GM18511 (cell line): Measurements from ENCODE around the gene DOCK11.
A peak's percentile ranks its signal among the peaks of the same experiment; 100 is the strongest.

Experiments
- ATAC-seq: cut with Tn5 transposase; IDR thresholded peaks from one replicate; pipeline ENCODE4 v1.9.1; 2021; ENCODE audit warnings: mild to moderate bottlenecking, moderate library complexity; ENCODE audit not compliant: unreplicated experiment

DOCK11 gene

GRCh38 chrX:118528071-118528737 is 32.6 kb downstream of the DOCK11 start:
- peak; percentile 72 for ATAC-seq

DNA sequence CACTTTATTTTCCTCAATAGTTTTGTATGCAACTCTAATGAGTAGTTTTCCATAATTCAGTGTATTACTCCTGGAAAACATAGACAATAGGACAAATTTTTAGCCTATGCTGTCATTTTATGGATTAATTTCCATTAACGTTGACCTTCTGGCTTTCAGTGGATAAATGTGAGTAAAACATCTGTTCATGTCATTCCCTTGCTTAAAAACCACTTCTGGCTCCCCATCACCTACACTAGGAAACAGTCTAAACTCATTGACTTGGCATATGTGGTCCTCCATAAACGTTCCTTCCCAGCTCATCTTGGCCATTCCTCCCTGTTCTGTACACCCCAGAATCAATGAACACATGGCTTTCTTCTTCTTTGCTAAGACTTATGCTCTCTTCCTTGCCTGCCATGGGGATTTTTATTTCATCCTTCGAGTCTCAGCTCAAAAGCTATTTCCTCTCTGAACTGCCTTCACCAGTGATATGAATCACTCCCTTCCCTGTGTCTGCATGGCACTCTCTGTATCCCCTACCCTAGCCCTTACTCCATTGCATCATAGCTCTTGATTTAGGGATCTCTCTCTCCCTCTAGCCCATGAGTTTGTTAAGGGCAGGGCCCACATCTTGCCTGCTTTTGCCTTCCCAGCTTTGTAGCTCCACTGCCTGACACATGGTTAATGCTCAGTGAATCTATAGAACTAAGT is 34.8 kb downstream of the DOCK11 start:
- no peak for ATAC-seq

DNA sequence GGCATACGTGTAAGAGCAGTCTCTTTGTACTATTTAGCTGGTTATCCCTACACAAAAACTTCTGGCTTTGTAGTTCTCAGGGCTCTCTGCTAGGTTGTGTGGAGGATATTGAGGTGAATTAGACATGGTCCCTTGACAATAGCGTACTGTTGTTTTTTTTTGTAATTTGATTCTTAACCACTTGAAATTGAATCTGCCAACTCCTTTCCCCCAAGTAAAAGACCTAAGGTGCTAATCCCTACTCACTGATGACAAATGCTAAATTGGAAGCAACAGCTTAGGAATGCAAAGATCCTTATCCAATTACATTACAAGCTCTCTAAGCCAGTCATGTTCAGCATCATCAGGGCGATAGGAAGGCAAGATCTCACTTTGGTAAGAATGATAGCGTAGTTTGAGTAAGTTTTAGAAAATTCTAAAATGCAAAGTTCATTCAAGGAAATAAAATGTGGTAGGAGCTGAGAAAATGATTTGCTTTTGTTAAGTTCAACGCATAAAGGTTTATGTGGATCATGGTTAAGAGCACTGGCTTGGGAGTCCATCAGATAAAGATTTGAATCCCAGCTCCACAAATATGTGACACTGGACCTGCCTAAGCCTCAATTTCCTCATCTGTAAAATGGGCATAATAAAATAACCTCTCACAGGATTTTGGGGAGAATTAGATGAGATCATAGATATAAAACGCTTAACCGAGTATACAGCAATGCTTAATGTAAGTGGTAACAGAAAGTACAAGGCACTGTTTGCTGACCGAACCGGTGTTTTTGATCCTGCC is 39.3 kb downstream of the DOCK11 start:
- no peak for ATAC-seq

DNA sequence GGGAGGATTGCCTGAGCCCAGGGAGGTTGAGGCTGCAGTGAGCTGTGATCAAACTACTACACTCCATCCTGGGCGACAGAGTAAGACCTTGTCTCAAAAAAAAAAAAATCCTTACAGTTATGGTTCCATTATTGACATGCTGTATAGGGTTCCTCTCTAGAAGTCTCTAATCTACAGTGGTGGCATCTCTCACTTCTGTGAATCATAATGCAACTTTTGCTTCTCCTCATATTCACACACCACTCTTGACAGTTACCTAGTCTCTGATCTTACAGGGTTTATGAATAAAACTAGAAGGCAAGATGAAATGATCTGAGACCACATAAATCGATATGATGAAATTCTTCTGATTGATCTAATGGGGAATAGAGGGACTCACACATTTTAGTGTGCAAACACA is 40.6 kb downstream of the DOCK11 start:
- peak; percentile 78 for ATAC-seq

DNA sequence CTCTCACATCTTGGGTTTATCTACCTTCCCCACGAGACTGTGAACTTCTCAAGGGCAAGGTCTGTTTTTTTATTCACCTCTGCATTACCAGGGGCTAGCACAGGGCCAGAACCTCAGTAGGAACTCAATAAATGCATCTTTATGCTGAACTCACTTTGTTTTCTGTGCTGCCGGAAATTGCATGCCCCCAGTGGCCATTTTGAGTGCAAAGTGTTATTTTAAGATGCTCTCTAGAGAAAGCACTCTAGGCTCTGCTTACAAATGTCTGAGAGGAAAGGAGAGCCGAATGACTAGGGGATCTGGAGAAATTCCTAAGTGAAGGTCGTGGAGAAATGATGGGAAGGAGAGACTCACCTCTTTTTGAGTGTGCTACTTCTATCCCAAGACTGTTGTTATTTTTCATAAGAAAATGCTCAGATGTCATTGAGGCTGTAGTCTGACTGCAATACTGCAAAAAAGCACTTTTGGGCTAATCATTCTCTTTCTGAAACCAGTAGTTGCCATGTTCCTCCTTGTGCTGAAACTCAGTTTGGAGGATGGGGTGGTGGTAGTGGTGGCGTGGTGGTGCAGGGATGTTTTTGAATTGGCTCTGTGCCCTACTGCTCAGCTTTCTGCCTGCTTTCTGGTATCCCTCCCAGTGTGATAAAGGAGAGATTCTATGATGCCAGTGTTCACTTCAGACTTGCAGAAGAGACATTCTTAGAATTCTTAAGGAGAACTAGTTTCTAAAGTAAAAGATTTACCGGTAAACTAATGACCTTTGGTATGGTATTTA is 41.3 kb downstream of the DOCK11 start:
- peak; percentile 83 for ATAC-seq

DNA sequence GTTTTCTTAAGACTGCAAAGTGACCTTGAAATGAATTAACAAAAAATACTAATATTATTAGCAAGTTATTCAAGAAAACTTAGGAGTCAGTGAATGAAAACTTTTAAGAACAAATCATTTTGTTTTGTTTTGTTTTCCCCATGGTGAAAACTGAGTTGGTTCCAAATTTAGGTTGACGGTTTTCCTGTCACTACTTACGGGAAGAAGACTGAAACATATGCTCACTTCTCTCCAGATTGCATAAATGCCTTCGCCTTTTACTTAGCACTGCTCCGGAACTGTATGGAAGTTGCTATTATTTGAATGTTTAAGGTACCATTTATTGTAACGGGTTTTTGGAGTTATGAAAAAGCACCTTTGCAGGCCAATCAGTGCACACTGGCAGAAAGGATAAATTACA is 42.8 kb downstream of the DOCK11 start:
- ATAC-seq: no peak

DNA sequence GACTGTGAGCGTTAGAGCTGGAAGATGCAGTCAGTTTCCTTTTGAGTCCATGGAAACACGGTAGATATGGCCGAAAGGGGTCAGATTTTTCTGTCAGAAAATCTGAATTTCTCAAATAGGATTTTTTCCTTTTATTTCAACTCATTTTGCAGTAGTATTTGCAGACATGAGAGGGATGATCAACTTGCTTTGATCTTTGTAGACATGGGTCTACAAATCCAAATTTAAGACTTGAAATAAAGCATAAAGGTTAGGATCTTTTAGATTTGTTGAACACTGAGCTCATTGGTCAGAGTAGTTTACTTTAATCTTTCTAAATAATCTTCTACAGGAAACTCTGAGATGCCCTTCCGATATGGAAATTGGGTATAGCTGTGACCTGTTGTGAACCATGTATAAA is 44.7 kb downstream of the DOCK11 start:
- ATAC-seq: no peak

GRCh38 chrX:118541482-118541881 is 45.9 kb downstream of the DOCK11 start:
- no peak for ATAC-seq

GRCh38 chrX:118545510-118545909 is 49.9 kb downstream of the DOCK11 start:
- ATAC-seq: no peak

DNA sequence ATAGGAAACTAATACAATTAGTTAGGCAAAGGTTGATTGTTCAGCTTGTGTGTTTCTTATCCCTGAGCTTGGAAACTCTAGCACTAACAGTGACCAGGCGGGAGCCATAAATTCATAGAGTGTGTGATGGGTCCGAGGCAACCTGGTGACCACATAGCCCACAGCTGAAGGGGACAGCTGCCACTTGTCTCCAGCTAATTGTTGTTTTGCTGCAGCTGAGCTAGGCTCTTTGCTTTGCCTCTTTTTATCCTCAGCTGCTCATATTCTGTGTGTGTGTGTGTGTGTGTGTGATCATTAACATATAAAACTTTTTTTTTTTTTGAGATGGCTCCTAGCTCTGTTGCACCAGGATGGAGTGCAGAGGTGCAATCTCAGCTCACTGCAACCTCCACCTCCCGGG is 53.2 kb downstream of the DOCK11 start:
- no peak for ATAC-seq

- ATAC-seq: no peak
These were observed 55.2 kb downstream of the DOCK11 start for GRCh38 chrX:118550792-118551191.

DNA sequence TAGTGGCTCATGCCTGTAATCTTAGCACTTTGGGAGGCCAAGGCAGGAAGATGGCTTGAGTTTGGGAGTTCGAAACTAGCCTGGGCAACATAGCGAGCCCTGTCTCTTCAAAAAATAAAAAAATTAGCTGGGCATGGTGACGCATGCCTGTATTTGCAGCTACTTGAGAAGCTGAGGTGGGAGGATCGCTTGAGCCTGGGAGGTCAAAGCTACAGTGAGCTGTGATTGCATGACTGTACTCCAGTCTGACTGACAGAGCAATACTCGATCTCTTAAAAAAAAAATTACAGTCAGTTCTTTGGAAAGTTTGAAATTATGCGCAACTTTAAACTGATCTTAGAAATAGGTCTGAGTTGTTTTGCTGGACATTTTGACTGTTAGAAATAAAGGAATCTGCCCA is 55.8 kb downstream of the DOCK11 start:
- no peak for ATAC-seq

GRCh38 chrX:118552121-118552900 is 56.7 kb downstream of the DOCK11 start:
- ATAC-seq: no peak

DNA sequence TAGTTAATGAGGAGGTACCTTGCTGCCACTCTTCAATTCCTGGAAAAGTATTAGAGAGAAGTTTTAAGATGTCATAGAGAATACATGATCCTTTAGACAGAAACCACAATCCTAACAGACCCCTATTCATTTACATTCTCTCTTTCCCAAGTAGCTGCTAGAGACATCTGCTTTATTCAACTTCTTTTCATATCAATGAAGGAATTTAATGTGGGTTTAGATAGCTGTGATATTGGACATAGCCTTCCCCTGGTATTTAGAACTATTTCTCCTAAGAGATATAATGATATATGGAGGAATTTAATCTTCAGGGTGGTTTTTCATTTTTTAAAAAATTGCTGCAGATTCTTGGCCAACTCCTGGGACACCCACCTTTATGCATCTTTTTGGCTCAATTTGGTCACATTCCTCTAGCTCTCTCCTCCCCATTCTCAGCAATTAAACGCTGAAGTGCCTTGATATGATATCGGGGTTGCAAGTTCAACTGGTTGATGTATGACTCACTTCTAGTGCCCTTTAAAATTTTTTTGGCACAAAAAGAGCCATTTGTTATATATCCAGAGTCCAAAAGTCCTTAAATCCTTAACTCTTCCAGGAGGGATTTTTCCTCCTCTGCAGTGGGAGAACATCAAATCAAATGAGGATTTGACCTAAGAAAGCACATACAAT is 57.6 kb downstream of the DOCK11 start:
- no peak for ATAC-seq

GRCh38 chrX:118554511-118554910 is 58.9 kb downstream of the DOCK11 start:
- no peak for ATAC-seq

- ATAC-seq: no peak
These were observed 63.3 kb downstream of the DOCK11 start for GRCh38 chrX:118558926-118559325.

GRCh38 chrX:118560489-118560888 is 64.9 kb downstream of the DOCK11 start:
- ATAC-seq: no peak

DNA sequence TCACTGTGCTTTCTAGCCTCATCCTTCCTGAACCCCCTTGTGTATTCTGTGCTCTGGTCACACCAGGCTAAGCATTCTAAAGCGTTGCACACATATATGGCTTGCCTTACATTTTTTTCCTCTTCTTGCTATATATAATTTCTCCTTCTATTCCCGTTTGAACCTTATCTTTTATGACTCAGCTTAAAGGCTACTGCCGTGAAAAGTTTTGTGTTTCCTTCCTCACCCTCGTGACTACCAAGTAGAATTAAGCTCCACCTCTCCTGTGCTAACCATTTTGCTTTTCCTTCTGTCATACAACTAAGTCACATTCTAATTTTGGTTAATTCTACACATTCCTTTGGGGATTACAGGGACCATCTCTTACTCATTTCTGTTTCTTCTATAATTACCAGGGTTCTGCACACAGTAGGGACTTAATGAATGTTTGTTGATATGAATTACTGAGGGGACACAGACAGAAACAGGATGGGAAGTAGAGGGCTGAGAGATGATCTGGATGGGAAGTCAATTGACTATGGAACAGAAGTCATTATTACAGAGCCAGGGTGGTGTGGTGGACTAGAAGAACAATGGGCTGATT is 67.1 kb downstream of the DOCK11 start:
- no peak for ATAC-seq

DNA sequence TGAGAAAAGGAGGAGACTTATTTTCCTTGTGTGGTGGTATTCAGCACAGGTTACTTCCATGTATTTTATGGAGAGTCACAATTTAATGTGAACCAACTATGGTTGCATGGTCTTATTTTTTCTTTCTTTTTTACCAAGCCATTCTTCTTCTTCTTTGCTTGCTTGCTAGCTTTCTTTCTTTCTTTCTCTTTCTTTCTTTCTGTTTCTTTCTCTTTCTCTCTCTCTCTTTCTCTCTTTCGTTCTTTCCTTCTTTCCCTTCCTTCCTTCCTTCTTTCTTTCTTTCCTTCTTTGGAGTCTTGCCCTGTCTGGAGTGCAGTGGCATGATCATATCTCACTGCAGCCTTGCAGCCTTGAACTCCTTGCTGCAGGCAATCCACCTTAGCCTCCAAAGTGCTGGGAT is 68.9 kb downstream of the DOCK11 start:
- ATAC-seq: no peak

DNA sequence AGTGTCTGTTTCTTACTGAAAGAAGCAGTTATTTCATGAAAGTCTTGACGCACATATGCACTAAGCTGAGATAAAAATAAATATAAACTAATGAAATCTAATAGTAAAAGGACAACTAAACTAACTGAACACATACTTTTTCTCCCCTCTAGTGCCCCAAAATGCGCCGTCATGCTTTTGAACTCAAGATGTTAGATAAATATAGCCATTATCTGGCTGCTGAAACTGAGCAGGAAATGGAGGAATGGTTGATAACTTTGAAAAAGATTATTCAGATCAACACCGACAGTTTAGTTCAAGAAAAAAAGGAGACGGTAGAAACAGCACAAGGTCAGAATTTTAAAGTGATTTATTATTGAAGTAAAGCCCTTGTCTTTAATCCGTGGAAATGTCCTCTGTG is 70.2 kb downstream of the DOCK11 start:
- ATAC-seq: no peak
